Omental fat pad (tissue), 4 donors: ENCODE measurements around the gene ACOXL. TPM values are rescaled to one million over a fixed set of nuclear protein-coding genes. Genes with fewer than 3 reads are reported as not detected.
"Not testable (repeated sequence)": the region's sequence is repeated elsewhere in the genome, so short reads cannot be mapped to it uniquely, and the experiment has no call there.

Experiments used
- ATAC-seq: fragments of 150-250 bp; one replicate; pipeline ENCODE4 v1.9.1; 2016; ENCODE audit warnings: mild to moderate bottlenecking, moderate library complexity; ENCODE audit not compliant: low FRiP score
- DNase-seq: peaks from one replicate; pipeline ENCODE4 v3.0.0-alpha.2; 2019; ENCODE audit warnings: low spot score
- CTCF ChIP-seq, 3 donors: fragments of 450-650 bp; IDR thresholded peaks; one replicate each; pipeline ENCODE4 v1.5.1; 2016 to 2017; ENCODE audit warnings: antibody characterized with exemption in 3 of 3, mild to moderate bottlenecking in 3 of 3, moderate library complexity in 2 of 3
- total RNA-seq, 4 donors: library from RNA; depleted of rRNA; stranded (reverse); fragments of >200 nt; gene quantifications; one replicate each; pipeline ENCODE4 v1.1.0, GENCODE V29; 2016

The ACOXL gene
- total RNA-seq, 4 donors from 2014 or later, result 0.12 to 0.84 TPM; not detected in 2

DNA sequence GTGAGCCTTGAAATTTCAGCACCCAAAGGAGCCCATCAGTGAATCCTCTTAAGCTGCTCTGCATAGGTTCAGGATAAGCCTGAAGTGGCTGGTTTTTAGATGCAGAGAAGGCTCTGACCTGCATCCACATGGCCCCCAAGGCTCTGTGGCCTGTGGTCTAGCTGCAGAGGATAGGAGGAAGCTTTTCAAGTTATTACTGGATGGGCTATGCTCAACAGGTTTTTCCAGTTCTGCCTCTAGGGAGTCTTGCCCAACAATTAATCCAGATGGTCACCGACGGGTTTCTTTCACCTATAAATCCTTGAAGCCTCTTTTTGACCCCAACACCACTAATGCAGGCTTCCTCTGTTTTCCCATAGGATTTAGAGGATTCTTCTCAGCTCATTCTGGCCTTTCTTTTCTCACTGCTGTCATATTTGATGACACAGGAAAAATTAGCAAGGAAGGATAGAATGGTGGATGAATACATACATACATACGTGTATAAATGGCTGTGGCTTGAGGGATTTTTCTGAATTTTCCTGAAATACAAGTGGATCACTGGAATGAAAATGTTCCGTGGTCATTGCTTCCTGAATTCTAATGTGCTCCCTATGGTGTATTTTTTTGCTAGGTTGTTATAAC lies 336.2 kb downstream of the ACOXL start:
- ATAC-seq (no peak), DNase-seq (no peak)
- no peak for TF ChIP-seq CTCF (IDR thresholded peaks at IDR 0.05)

GRCh38 chr2:111069722-111070121 lies 337.3 kb downstream of the ACOXL start:
- ATAC-seq, result no peak
- no peak for TF ChIP-seq CTCF (IDR thresholded peaks at IDR 0.05)
- DNase-seq, result no peak

DNA sequence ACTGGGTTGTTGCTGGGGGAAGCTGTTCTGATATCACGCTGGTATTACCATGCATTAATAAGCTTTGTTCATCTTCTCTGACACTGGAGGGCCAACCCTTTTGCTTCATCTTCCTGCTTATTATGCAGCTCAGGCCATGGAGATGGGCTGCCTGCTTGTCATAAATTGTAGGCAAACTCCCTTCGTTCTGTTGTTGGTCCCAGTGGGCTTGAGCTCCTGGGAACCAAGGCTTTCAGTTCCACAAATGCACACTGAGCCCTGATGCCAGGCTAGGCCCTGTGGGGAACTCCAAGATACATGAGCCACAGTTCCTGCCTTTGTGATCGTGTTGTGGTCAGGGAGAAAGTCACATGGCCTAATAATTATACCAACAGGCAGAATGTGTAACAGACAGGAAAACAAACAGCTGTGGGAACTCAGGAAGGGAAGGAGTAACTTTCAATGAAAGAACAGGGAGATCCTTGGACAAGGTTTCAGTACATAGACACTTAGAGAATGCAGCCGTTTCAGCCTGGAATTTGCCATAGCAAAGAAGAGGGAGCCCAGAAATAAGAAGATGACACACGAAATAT lies 339.3 kb downstream of the ACOXL start:
- TF ChIP-seq CTCF (IDR thresholded peaks at IDR 0.05), result no peak
- DNase-seq (no peak), ATAC-seq (peak; percentile 48)

DNA sequence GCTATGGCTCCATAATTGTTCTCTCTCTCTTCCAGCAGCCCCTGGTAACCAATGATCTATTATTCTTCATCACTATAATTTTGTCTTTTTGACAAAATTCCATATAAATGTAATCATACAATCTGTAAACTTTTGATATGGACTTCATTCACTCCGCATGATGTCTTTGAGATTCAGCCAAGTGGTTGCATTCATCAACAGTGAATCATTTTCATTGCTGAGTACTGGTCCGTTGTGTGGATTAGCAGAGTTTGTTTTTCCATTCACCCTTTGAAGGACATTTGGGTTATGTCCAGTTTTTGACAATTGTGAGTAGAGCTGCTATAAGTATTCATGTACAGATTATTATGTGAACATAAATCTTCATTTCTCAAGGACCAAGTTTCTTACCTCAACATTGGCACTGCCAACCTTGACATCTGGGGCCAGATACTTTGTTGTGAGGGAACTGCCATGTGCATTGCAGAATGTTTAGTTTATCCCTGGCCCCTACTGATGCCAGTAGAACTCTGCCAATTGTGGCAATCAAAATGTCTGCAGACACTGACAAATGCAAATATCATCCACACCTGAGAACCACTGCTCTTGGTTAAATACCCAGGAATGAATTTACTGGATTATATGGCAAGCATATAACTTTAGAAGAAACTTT lies 340.0 kb downstream of the ACOXL start:
- ATAC-seq (peak; percentile 83), DNase-seq (no peak)
- TF ChIP-seq CTCF (IDR thresholded peaks at IDR 0.05), result no peak

DNA sequence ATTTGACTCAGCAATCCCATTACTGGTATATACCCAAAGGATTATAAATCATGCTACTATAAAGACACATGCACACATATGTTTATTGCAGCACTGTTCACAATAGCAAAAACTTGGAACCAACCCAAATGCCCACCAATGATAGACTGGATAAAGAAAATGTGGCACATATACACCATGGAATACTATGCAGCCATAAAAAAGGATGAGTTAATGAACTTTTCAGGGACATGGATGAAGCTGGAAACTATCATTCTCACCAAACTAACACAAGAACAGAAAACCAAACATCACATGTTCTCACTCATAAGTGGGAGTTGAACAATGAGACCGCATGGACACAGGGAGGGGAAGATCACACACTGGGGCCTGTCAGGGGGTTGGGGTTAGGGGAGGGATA lies 350.3 kb downstream of the ACOXL start:
- DNase-seq, ATAC-seq: not testable (repeated sequence)

DNA sequence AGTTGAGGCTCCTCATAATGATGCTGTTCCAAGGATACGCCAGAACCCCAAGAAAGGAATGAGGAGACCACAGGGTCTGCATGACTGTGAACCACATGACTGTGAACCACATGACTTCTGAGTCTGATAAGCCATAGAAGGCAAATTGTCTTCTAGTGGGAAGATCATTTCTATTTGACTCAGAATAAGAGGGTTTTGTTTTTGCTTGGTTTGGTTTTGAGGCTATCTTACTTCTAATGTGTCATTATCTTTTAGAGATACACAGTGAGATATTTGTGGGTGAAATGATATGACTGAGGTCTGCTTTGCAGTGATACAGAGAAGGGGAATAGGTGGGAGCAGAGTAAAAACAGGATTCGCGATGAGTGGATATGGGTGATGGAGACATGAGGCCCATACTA lies 359.4 kb downstream of the ACOXL start:
- no peak for TF ChIP-seq CTCF (IDR thresholded peaks at IDR 0.05)
- no peak for DNase-seq
- ATAC-seq, result no peak

DNA sequence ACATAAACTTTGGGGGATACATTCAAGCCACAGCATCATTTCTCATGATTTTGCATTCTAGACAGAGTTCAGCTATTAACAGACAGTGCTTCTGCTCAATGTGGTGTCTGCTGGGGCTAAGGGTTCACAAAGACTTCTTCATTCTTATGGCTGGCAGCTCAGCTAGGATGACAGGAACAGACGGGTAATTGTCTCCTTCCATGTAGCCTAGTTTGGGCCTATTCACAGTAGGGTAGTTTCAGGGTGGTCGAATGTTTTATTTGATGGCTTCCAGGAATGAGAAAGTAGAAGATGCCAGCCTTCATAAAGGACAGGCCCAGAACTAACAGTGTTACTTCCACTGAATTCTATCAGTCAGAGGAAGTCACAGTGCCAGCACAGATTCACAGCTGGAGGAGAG lies 362.3 kb downstream of the ACOXL start:
- DNase-seq (no peak), ATAC-seq (no peak)
- TF ChIP-seq CTCF (IDR thresholded peaks at IDR 0.05), result no peak
